OCI-LY7 (cell line): ENCODE results near the gene PSMC4. TPM values are rescaled to one million over a fixed set of nuclear protein-coding genes. Genes with fewer than 3 reads are reported as not detected.
"Not testable (repeated sequence)": the region's sequence is repeated elsewhere in the genome, so short reads cannot be mapped to it uniquely, and the experiment has no call there.

Experiments
- BruUV-seq: library from RNA; stranded (reverse); fragments of 400-500 nt; replicated peaks from 2 replicates; lab custom pipeline; 2021; lab: Mats Ljungman, UMichigan
- CTCF ChIA-PET: fragments of 300-600 bp; sonication (Branson Sonifier 250); formaldehyde crosslinking; loops from one replicate; lab custom pipeline; 2022; ENCODE audit warnings: antibody characterized with exemption; ENCODE audit not compliant: unreplicated experiment; lab: Charles Lee
- POLR2A ChIA-PET: fragments of 300-600 bp; sonication (Branson Sonifier 250); formaldehyde crosslinking; loops from one replicate; lab custom pipeline; 2022; ENCODE audit warnings: antibody characterized with exemption; lab: Charles Lee
- DNase-seq: peaks from one replicate; pipeline ENCODE4 v3.0.0-alpha.2; 2015; ENCODE audit warnings: low spot score
- H2AFZ ChIP-seq: fragments of 200-600 bp; sonication (generic), shearing (Covaris generic); 2 replicates; pipeline ENCODE4 v1.6.1; 2014; ENCODE audit warnings: mild to moderate bottlenecking, antibody characterized with exemption, low read length, moderate library complexity
- H3K27ac ChIP-seq: fragments of 200-600 bp; sonication (generic); 2 replicates; pipeline ENCODE4 v1.5.1; 2014; ENCODE audit warnings: mixed run types, low read depth, mild to moderate bottlenecking, moderate library complexity, low read length, inconsistent platforms; ENCODE audit not compliant: poor library complexity, severe bottlenecking
- H3K36me3 ChIP-seq: fragments of 200-600 bp; sonication (generic); 2 replicates; pipeline ENCODE4 v1.6.1; 2014; ENCODE audit warnings: mild to moderate bottlenecking, antibody characterized with exemption, low read length, moderate library complexity, mixed read lengths; ENCODE audit not compliant: insufficient read depth
- H3K4me1 ChIP-seq: fragments of 200-600 bp; sonication (generic); 2 replicates; pipeline ENCODE4 v1.5.1; 2014; ENCODE audit warnings: mild to moderate bottlenecking, low read length; ENCODE audit not compliant: insufficient read depth, poor library complexity, severe bottlenecking
- H3K4me2 ChIP-seq: fragments of 200-600 bp; sonication (generic); 2 replicates; pipeline ENCODE4 v1.6.1; 2014; ENCODE audit warnings: mild to moderate bottlenecking, low read length
- H3K4me3 ChIP-seq: fragments of 200-600 bp; sonication (generic); 2 replicates; pipeline ENCODE4 v1.5.1; 2014; ENCODE audit warnings: mild to moderate bottlenecking, low read depth, low read length; ENCODE audit not compliant: poor library complexity, severe bottlenecking
- H3K79me2 ChIP-seq: fragments of 200-600 bp; sonication (generic); 2 replicates; pipeline ENCODE4 v1.6.1; 2016; ENCODE audit warnings: low read depth, mild to moderate bottlenecking, low read length, moderate library complexity, mixed read lengths; ENCODE audit not compliant: insufficient read depth
- H3K9me2 ChIP-seq: fragments of 200-600 bp; sonication (generic); 2 replicates; pipeline ENCODE4 v1.6.1; 2016; ENCODE audit warnings: mild to moderate bottlenecking, low read length, mixed read lengths; ENCODE audit not compliant: insufficient read depth
- H3K9me3 ChIP-seq: fragments of 200-600 bp; sonication (generic); 2 replicates; pipeline ENCODE4 v1.6.1; 2014; ENCODE audit warnings: mild to moderate bottlenecking, mixed run types, low read length, mixed read lengths
- H4K20me1 ChIP-seq: fragments of 200-600 bp; sonication (generic); 2 replicates; pipeline ENCODE4 v1.6.1; 2014; ENCODE audit warnings: mild to moderate bottlenecking, antibody characterized with exemption, low read length, moderate library complexity, mixed read lengths; ENCODE audit not compliant: insufficient read depth
- CTCF ChIP-seq: fragments of 200-600 bp; sonication (generic); conservative IDR thresholded peaks from 2 replicates; pipeline ENCODE4 v1.5.1; 2014; ENCODE audit warnings: mild to moderate bottlenecking, antibody characterized with exemption, low read length, moderate library complexity, mixed read lengths
- EZH2phosphoT487 ChIP-seq: fragments of 200-600 bp; sonication (generic); IDR thresholded peaks from 2 replicates; pipeline ENCODE4 v1.6.1; 2018; ENCODE audit warnings: low read depth, borderline replicate concordance, mild to moderate bottlenecking, mixed run types, antibody characterized with exemption, low read length, moderate library complexity, mixed read lengths
- intact Hi-C: fragments of 100-400 bp; cut with micrococcal nuclease; formaldehyde crosslinking; loops from one replicate; pipeline ENCODE4 v1.10.0; 2022; ENCODE audit not compliant: unreplicated experiment
- total RNA-seq, 2 experiments: library from RNA; depleted of rRNA in 1 of 2; stranded (reverse); fragments of >200 nt in 1 of 2; shearing (Covaris generic) in 1 of 2; gene quantifications; 2 replicates each; pipeline ENCODE4 v1.2.3, GENCODE V29; 2014 to 2022

The PSMC4 gene
- total RNA-seq, 2 experiments from 2014 or later: 78.0 to 82.3 TPM

- no TSS peak for BruUV-seq
- Histone ChIP-seq H4K20me1 (no peaks in the 10 kb centered on the region), H3K9me3 (peaks cover 34% of the 10 kb centered on the region), H3K4me2 (peak overlapping the region; percentile 72), H3K27ac (peak overlapping the region; percentile 96), H3K4me1 (peaks cover 81% of the 10 kb centered on the region), H3K79me2 (no peaks in the 10 kb centered on the region), H2AFZ (peak overlapping the region; percentile 84; the same call in 1 of the 2 replicates), H3K36me3 (peaks cover 14% of the 10 kb centered on the region), H3K4me3 (peak overlapping the region; percentile 53), H3K9me2 (no peaks in the 10 kb centered on the region)
- POLR2A ChIA-PET: interaction anchor here (0.5 to 1.6 kb wide), 3 partner anchors 11 to 35 kb away, joined by 3 to 19 read pairs (median 12); no protein-coding TSS in a partner anchor
- intact Hi-C loops: loop anchor here (10.0 kb wide), 1 partner anchor 549 kb away; the partner anchor contains the start of gene ZFP36
- CTCF ChIA-PET: no interaction called here
- DNase-seq: no peak
- TF ChIP-seq EZH2phosphoT487 (no peak), CTCF (no peak)
Measured at GRCh38 chr19:39953915-39954314, 17.1 kb upstream of the PSMC4 start.

DNA sequence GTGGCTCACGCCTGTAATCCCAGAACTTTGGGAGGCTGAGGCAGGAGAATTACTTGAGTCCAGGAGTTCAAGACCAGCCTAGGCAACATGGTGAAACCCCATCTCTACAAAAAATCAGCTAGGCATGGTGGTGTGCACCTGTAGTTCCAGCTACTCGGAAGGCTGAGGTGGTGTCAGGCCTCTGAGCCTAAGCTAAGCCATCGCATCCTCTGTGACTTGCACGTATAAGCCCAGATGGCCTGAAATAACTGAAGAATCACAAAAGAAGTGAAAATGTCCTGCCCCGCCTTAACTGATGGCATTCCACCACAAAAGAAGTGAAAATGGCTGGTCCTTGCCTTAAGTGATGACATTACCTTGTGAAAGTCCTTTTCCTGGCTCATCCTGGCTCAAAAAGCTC, 13.1 kb upstream of the PSMC4 start:
- not testable (repeated sequence) for H3K9me3 ChIP-seq, H3K36me3 ChIP-seq, BruUV-seq, H3K79me2 ChIP-seq, H3K4me3 ChIP-seq, H3K9me2 ChIP-seq, H4K20me1 ChIP-seq
- H2AFZ ChIP-seq: peak overlapping the region; percentile 62; the same call in 1 of the 2 replicates
- H3K27ac ChIP-seq: peak overlapping the region; percentile 76
- H3K4me1 ChIP-seq: peaks cover 76% of the 10 kb centered on the region
- intact Hi-C loops: loop anchor here (2.0 to 10.0 kb wide), 2 partner anchors 17 to 553 kb away; partner anchors contain the start of gene ZFP36
- peak overlapping the region; percentile 33 for H3K4me2 ChIP-seq
- ChIA-PET POLR2A (interaction anchor here (0.6 to 1.6 kb wide), 6 partner anchors 9 to 449 kb away, joined by 3 to 5 read pairs (median 3); partner anchors contain the start of gene PSMC4), CTCF (interaction anchor here (1.6 kb wide), 1 partner anchor 12 kb away, joined by 3 read pairs; no protein-coding TSS in a partner anchor)
- DNase-seq: peak; percentile 75

GRCh38 chr19:39958942-39959341, 12.0 kb upstream of the PSMC4 start:
- POLR2A ChIA-PET: interaction anchor here (0.6 kb wide), 3 partner anchors 11 to 103 kb away, joined by 3 to 6 read pairs (median 5); no protein-coding TSS in a partner anchor
- DNase-seq, CTCF ChIA-PET, H4K20me1 ChIP-seq, H3K9me2 ChIP-seq, H3K9me3 ChIP-seq, H3K79me2 ChIP-seq, H3K36me3 ChIP-seq, BruUV-seq: not testable (repeated sequence)
- Histone ChIP-seq H2AFZ (peak overlapping the region; percentile 86; the same call in 1 of the 2 replicates), H3K4me3 (peak overlapping the region; percentile 39), H3K4me2 (peak overlapping the region; percentile 62), H3K27ac (peak overlapping the region; percentile 79), H3K4me1 (peaks cover 69% of the 10 kb centered on the region)
- intact Hi-C loops: loop anchor here (2.0 to 10.0 kb wide), 2 partner anchors 18 to 554 kb away; partner anchors contain the start of gene ZFP36

- H3K36me3 ChIP-seq, DNase-seq, BruUV-seq, H3K9me2 ChIP-seq, CTCF ChIA-PET, H3K79me2 ChIP-seq, H4K20me1 ChIP-seq, H3K9me3 ChIP-seq: not testable (repeated sequence)
- Histone ChIP-seq H3K4me1 (peaks cover 64% of the 10 kb centered on the region), H3K4me3 (peak overlapping the region; percentile 39), H2AFZ (peak overlapping the region; percentile 86; the same call in 1 of the 2 replicates), H3K27ac (peak overlapping the region; percentile 79), H3K4me2 (peak overlapping the region; percentile 62)
- intact Hi-C loops: loop anchor here (2.0 to 10.0 kb wide), 2 partner anchors 19 to 555 kb away; partner anchors contain the start of gene ZFP36
- POLR2A ChIA-PET: interaction anchor here (0.6 kb wide), 1 partner anchor 20 kb away, joined by 5 read pairs; no protein-coding TSS in a partner anchor
Measured at GRCh38 chr19:39959407-39959806, 11.6 kb upstream of the PSMC4 start.
